K562 (cell line): ENCODE data around the gene TP53TG5. TPM values are rescaled to one million over a fixed set of nuclear protein-coding genes. Genes with fewer than 3 reads are reported as not detected.
A peak's percentile ranks its signal among the peaks of the same experiment; 100 is the strongest.

Experiments
- ATF7 ChIP-seq: fragments of 450-650 bp; IDR thresholded peaks from 2 replicates; pipeline ENCODE4 v1.7.1; 2014; ENCODE audit warnings: mild to moderate bottlenecking, moderate library complexity
- BHLHE40 ChIP-seq: IDR thresholded peaks from 2 replicates; pipeline ENCODE4 v1.6.1; 2011; ENCODE audit warnings: low read length, improper control_type of control experiment
- CEBPG ChIP-seq, 3 experiments: fragments of 200-800 bp in 1 of 3; sonication (Bioruptor generic) in 1 of 3; sonication (generic) in 1 of 3; formaldehyde crosslinking in 1 of 3; IDR thresholded peaks in 2 of 3; conservative IDR thresholded peaks in 1 of 3; 2 replicates each; pipeline versions ENCODE4 v1.6.1 to v1.8.0; 2016 to 2022; ENCODE audit warnings: missing compliant biosample characterization in 2 of 3, missing genetic modification characterization in 2 of 3, mild to moderate bottlenecking in 1 of 3, missing genetic modification reagents in 1 of 3
- CREM ChIP-seq: IDR thresholded peaks from 2 replicates; pipeline ENCODE4 v1.6.1; 2014; ENCODE audit warnings: antibody characterized with exemption, low read depth
- DPF2 ChIP-seq: fragments of 450-650 bp; IDR thresholded peaks from 2 replicates; pipeline ENCODE4 v1.6.1; 2016
- ELF4 ChIP-seq: fragments of 450-650 bp; formaldehyde crosslinking; IDR thresholded peaks from 2 replicates; pipeline ENCODE4 v1.4.0; 2022; ENCODE audit warnings: missing genetic modification characterization
- EP300 ChIP-seq: IDR thresholded peaks from 2 replicates; pipeline ENCODE4 v1.6.1; 2012; ENCODE audit warnings: low read length, improper control_type of control experiment
- ESRRA ChIP-seq: fragments of 450-650 bp; IDR thresholded peaks from 2 replicates; pipeline ENCODE4 v1.6.1; 2014; ENCODE audit warnings: low read depth, mild to moderate bottlenecking, moderate library complexity, borderline replicate concordance
- FOS ChIP-seq: IDR thresholded peaks from 3 replicates; pipeline ENCODE4 v1.6.1; 2011; ENCODE audit not compliant: insufficient read length; ENCODE audit errors: extremely low read depth
- FOSL1 ChIP-seq: fragments of 200-800 bp; sonication (Bioruptor generic); conservative IDR thresholded peaks from 2 replicates; pipeline ENCODE4 v1.6.1; 2016; ENCODE audit warnings: missing genetic modification characterization, missing compliant biosample characterization
- HNRNPL ChIP-seq: fragments of 200-400 bp; formaldehyde crosslinking; IDR thresholded peaks from 2 replicates; pipeline ENCODE4 v1.6.1; 2017; ENCODE audit warnings: low read depth, mild to moderate bottlenecking, low read length
- IFI16 ChIP-seq: fragments of 250-450 bp; sonication (Bioruptor Pico); IDR thresholded peaks from 2 replicates; pipeline ENCODE4 v2.1.2; 2022; ENCODE audit warnings: mild to moderate bottlenecking, inconsistent platforms
- JUN ChIP-seq, 2 experiments: sonication (generic) in 1 of 2; formaldehyde crosslinking in 1 of 2; IDR thresholded peaks; 2 replicates each; pipeline versions ENCODE4 v1.6.1 to v1.8.0; 2012 to 2022; ENCODE audit warnings: borderline replicate concordance in 2 of 2, mild to moderate bottlenecking in 2 of 2, improper control_type of control experiment in 1 of 2, low read depth in 1 of 2, low read length in 1 of 2, missing genetic modification reagents in 1 of 2
- MEIS2 ChIP-seq: fragments of 450-650 bp; IDR thresholded peaks from 2 replicates; pipeline ENCODE4 v1.6.1; 2014; ENCODE audit warnings: mild to moderate bottlenecking; ENCODE audit not compliant: partially characterized antibody
- NUFIP1 ChIP-seq: fragments of 450-650 bp; IDR thresholded peaks from 2 replicates; pipeline ENCODE4 v1.6.1; 2018; ENCODE audit not compliant: partially characterized antibody
- PKNOX1 ChIP-seq: fragments of 450-650 bp; IDR thresholded peaks from 2 replicates; pipeline ENCODE4 v1.6.1; 2016
- POLR2A ChIP-seq: fragments of 450-650 bp; conservative IDR thresholded peaks from 2 replicates; pipeline ENCODE4 v1.6.1; 2016
- PRDM10 ChIP-seq: fragments of 450-650 bp; IDR thresholded peaks from 2 replicates; pipeline ENCODE4 v1.6.1; 2018; ENCODE audit not compliant: partially characterized antibody
- RAD21 ChIP-seq, 2 experiments: fragments of 250-450 bp in 1 of 2; fragments of 450-650 bp in 1 of 2; sonication (Bioruptor Pico) in 1 of 2; formaldehyde crosslinking in 1 of 2; IDR thresholded peaks in 1 of 2; conservative IDR thresholded peaks in 1 of 2; 2 replicates each; pipeline versions ENCODE4 v1.4.0 to v1.8.0; 2020 to 2022; ENCODE audit warnings: mild to moderate bottlenecking in 2 of 2, moderate library complexity in 1 of 2
- SMARCA4 ChIP-seq: fragments of 450-650 bp; IDR thresholded peaks from 2 replicates; pipeline ENCODE4 v1.6.1; 2016
- YY1 ChIP-seq, 3 experiments: IDR thresholded peaks; 2 replicates each; pipeline ENCODE4 v1.6.1; 2011; ENCODE audit warnings: low read length in 2 of 3, mild to moderate bottlenecking in 2 of 3, moderate library complexity in 2 of 3, borderline replicate concordance in 1 of 3, control low read depth in 1 of 3, low read depth in 1 of 3; ENCODE audit not compliant: insufficient read depth in 3 of 3, insufficient replicate concordance in 2 of 3, control insufficient read depth in 1 of 3, insufficient read length in 1 of 3; ENCODE audit errors: extremely low read depth in 1 of 3
- ZBTB7A ChIP-seq: IDR thresholded peaks from 2 replicates; pipeline ENCODE4 v1.6.1; 2011; ENCODE audit warnings: low read depth, mild to moderate bottlenecking, low read length, moderate library complexity, borderline replicate concordance; ENCODE audit not compliant: control insufficient read depth
- ZNF274 ChIP-seq: IDR thresholded peaks from 2 replicates; pipeline ENCODE4 v1.6.1; 2011; ENCODE audit warnings: low read depth, mild to moderate bottlenecking, low read length, moderate library complexity, borderline replicate concordance
- polyA plus RNA-seq, 8 experiments: library from polyadenylated mRNA; depleted of rRNA in 4 of 8; stranded (reverse) in 5 of 8; unstranded in 3 of 8; fragments of >200 nt; fragmentation: Nextera tagmentation in 2 of 8; fragmentation: Illumina TruSeq in 1 of 8; extraction: Ambion mirVana in 2 of 8; extraction: Trizol in 1 of 8; gene quantifications; 2 replicates each; pipeline versions ENCODE4 v1.2.1 to v1.2.3, GENCODE V29; 2011 to 2014; ENCODE audit warnings: inconsistent platforms in 1 of 8, missing spikeins in 1 of 8
- total RNA-seq, 7 experiments: library from RNA; depleted of rRNA in 6 of 7; stranded (reverse); fragments of >200 nt in 6 of 7; fragmentation: Illumina TruSeq in 2 of 7; extraction: Trizol in 2 of 7; gene quantifications; 2 replicates each; pipeline versions ENCODE4 v1.2.1 to v1.2.3, GENCODE V29; 2011 to 2021; ENCODE audit warnings: low replicate concordance in 1 of 7

The TP53TG5 gene
- total and polyA plus RNA-seq, 9 of the 15 experiments (the other 6 are each of a cell fraction or from before 2014, with no cell fraction given) = 0.04 to 0.05 (median 0.04) TPM; not detected in 6

- TF ChIP-seq NUFIP1 = no peak
- no peak for TF ChIP-seq ELF4 (CRISPR knock-in tag)
- peak; percentile 94 for TF ChIP-seq JUN (IDR thresholded peaks at IDR 0.05; ENCODE audit: borderline replicate concordance, low read depth, low read length)
- TF ChIP-seq JUN (CRISPR knock-in tag; IDR thresholded peaks at IDR 0.05; ENCODE audit: borderline replicate concordance) = no peak
- TF ChIP-seq FOS = peak; percentile 58
- TF ChIP-seq PKNOX1 = peak; percentile 36; the same call in 1 of the 2 replicates
- no peak for TF ChIP-seq HNRNPL
- TF ChIP-seq ATF7 = peak; percentile 61; the same call in 1 of the 2 replicates
- TF ChIP-seq IFI16 (CRISPR knock-in tag) = no peak
- peak; percentile 95 for TF ChIP-seq FOSL1 (tag)
- TF ChIP-seq BHLHE40 = no peak
- TF ChIP-seq RAD21 (CRISPR knock-in tag; conservative IDR thresholded peaks at IDR 0.05 in 1 of 2, IDR thresholded peaks at IDR 0.05 in 1 of 2) = no peak
- peak; percentile 63; the same call in 1 of the 2 replicates for TF ChIP-seq EP300
- peak; percentile 82 for TF ChIP-seq ZBTB7A
- peak in 1 of 3 experiments; percentile 17 for TF ChIP-seq YY1 (IDR thresholded peaks at IDR 0.05; ENCODE audit: borderline replicate concordance in 1 of 3, control insufficient read depth in 1 of 3, extremely low read depth in 1 of 3, insufficient read depth in 3 of 3, insufficient read length in 1 of 3, insufficient replicate concordance in 2 of 3, low read depth in 1 of 3, low read length in 2 of 3)
- TF ChIP-seq CREM = peak; percentile 50; the same call in 1 of the 2 replicates
- peak; percentile 40; the same call in 1 of the 2 replicates for TF ChIP-seq POLR2A
- peak; percentile 62; the same call in 1 of the 2 replicates for TF ChIP-seq CEBPG (CRISPR knock-in tag; IDR thresholded peaks at IDR 0.05)
- TF ChIP-seq CEBPG (tag; conservative IDR thresholded peaks at IDR 0.05 in 1 of 2, IDR thresholded peaks at IDR 0.05 in 1 of 2) = peak; percentile 28 to 80; a peak in 2 of 4 replicates
- TF ChIP-seq DPF2 = peak; percentile 76
- no peak for TF ChIP-seq ZNF274
- TF ChIP-seq SMARCA4 = peak; percentile 69
- TF ChIP-seq ESRRA = 0 out of 2 replicates have a peak, but pooled peaks have one; percentile 24
- TF ChIP-seq MEIS2 = peak; percentile 9
- peak; percentile 6 for TF ChIP-seq PRDM10
Measured at GRCh38 chr20:45344168-45344860, 33.8 kb downstream of the TP53TG5 start (continued).
